GM19463 (cell line): Measurements from ENCODE around the gene ZBTB24.
"Not testable (repeated sequence)": the region's sequence is repeated elsewhere in the genome, so short reads cannot be mapped to it uniquely, and the experiment has no call there.

ENCODE experiments used
- ATAC-seq: cut with Tn5 transposase; IDR thresholded peaks from one replicate; pipeline ENCODE4 v1.9.1; 2021; ENCODE audit warnings: mild to moderate bottlenecking, moderate library complexity; ENCODE audit not compliant: unreplicated experiment

ZBTB24 gene

DNA sequence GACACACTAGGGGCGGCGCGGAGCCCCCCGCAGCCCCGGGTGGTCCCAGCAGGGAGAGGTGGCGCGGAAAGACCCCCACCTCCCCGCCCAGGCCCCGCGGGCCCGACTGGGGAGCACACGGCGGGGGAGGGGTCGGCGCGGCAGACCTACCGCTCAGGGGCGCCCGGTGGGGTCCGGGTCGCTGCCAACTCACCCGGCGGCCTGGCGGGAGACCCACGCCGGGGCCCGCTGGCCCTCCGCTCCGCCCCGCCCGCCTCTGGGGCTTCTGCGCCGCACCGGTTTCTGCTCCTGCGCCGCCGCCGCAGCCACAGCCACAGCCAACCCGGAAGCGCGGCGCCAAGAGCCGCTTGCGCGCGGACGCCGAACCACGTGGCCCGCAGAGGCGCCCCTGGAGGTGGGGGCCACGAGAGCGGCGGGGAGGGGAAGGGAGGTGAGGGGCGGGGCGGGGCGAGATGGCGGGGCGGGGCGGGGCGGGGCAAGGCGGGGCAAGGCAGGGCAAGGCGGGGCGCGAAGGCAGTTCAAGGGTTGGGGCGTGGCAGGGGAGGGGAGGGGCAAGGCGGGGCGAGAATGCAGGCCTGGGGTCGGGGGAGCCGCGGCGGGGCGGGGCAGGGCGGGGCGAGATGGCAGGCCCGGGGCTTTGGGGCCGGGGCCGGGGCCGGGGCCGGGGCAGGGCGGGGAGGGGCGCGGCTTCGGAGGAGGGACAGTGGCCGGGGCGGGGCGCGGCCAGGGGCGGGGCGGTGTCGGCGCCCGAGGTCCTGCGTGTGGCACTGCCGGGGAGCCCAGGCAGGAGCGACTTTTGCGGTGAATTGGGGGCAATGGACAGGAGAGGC lies at the start of gene ZBTB24:
Gene ZBTB24, minus strand, starts transcription at position 315 of the 830 bp plus-strand sequence. CDS start 1,193 bp downstream, outside the sequence.
- peak; percentile 86 for ATAC-seq

DNA sequence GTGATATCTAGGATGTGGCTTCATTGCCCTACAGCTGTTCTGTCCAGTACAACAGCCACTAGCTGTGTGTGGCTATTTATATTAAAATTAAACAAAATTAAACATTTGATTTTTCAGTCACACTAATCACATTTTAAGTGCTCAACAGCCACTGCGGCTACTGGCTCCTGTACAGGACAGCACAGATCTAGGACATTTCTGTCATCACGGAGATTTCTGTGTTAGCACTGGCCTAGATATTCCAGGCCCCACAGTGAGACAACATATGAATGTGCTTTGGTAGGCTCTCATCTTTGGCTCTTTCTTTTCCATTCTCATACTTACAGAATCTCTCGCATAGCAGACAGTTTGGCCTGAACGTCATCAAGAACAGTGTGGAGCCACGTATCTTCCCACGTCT lies 48.4 kb upstream of the ZBTB24 start:
- no peak for ATAC-seq

DNA sequence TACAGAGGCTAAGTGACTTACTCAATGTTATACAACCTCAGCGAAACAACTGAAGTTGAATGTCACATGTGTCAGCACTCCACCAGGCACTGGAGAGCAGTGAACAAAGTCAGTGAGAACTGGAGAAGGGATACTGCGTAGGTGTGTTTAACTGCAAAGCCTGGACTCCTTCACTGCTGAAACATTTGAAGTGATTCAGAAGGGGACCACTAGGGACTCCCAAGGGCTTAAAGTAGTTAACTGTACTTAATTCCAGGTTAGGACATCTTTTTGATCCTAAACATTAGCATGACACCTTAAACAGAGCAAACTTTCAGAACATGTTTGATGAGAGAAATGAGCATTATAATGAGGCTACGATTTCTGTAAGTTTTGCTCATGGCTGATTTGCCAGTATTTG lies 45.0 kb upstream of the ZBTB24 start:
- ATAC-seq, result no peak

DNA sequence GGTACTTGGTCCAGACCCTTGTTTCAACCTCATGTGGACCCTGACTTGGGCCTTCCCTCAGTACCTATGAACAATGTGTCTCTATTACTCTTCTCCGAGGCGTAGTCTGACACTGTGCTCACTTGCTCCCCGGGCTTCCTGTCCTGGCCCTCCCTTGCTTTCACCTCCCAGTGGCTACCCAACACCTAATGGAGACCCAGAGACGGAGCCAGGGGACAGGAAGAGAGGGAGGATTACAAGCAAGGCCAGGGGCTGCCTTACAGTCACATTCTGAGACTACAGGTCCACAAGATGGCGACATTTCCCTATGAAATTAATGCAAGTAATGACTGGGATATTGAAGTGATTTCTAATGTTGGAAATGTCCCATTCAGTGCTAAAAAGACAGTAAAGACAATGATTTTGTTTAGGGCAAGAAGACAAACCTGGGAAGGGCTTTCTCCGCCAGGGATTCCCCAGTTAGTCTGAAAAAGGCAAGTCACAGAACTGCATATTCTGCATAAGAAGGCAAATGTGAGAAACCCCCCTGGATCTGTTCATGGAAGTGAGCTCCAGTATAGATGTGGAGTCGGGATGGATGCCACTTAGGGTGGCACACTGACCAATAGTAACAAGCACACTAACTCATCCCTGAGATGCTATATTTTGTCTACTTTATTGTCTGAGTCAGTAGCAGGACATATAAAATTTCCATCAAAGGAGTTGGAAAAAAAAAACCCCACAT lies 44.0 kb upstream of the ZBTB24 start:
- ATAC-seq, result peak; percentile 61

DNA sequence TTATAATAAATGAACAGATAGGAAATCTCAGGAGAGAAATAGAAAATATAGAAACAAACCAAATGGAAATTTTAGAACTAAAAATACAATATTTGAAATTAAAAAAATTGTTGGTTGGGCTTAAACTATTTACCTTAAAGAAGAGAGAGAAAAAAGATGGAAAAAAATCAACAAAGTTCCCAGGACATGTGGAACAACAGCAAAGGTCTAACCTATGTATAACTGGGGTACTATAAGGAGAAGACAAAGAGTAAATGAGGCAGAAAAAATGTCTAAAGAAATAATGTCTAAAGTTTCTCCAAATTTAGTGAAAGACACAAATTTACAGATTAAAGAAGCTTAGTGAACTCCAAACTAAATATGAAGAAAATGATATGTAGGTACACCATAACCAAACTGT lies 41.1 kb upstream of the ZBTB24 start:
- ATAC-seq, result no peak

DNA sequence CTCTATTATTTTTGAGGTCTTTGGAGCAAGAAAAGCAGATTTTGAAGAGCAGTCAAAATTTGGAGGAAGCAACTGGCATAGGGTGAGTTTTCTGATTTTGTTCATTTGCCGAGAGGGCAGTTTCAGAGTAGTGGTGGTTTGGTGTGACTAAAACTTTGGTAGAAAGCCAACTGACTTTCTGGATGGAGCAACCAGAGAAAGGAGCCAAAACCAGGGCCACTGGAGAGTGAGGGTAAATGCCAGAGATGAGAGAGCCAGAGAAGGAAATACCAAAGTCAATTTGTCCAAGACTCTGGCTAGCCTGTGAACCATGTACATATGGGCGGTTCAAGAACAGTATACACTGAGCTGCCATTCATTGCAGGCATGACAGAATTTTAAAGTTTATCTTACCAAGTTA lies 40.5 kb upstream of the ZBTB24 start:
- ATAC-seq, result no peak

DNA sequence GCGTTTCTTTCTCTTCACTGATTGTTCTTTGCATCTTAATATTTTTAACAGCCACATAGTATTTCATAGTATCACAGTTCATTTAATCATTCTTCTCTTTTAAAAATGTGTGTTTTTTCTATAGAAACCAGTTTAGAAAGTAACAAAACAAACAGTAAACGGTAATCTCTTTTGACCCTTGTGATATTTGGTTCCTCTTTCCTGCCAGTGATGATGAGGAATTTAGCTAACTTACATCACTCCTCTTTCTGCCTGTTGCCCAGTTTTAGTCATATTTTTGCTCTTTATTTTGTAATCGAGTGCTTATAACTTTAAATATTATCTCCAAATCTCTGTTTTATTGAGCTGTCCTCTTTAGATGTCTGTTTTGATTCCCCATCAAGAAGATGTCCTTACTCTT lies 38.1 kb upstream of the ZBTB24 start:
- ATAC-seq, result no peak

DNA sequence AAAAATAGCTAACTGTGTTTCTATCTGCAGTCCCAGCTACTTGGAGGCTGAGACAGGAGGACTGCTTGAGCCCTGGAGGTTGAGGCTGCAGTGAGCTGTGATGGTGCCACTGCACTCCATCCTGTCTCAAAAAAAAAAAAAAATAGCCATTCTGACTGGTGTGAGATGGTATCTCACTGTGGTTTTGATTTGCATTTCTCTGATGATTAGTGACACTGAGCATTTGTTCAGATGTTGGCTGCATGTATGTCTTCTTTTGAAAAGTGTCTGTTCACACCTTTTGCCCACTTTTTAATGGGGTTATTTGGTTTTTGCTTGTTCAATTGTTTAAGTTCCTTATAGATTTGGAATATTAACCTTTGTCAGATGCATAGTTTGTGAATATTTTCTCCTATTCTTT lies 36.6 kb upstream of the ZBTB24 start:
- not testable (repeated sequence) for ATAC-seq

DNA sequence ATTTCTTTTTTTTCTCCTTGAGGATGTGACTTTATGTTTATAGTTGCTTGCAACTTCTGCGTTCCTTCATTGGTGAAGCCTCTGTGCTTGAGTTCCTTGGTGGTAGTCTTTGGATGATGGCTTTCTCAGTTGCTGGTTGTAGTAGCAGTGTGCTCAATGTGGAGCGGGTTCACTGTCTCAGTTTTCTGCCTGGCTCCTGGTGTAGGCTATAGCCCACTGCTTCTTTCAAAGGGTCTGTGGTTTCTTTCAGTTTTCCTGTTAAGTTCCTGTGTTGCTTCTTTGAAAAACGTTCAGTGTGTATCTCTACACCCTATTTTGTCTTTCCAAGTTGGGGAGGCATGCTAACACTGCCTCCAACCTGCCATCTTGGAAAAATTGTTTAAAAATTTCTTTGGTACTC lies 33.9 kb upstream of the ZBTB24 start:
- no peak for ATAC-seq

DNA sequence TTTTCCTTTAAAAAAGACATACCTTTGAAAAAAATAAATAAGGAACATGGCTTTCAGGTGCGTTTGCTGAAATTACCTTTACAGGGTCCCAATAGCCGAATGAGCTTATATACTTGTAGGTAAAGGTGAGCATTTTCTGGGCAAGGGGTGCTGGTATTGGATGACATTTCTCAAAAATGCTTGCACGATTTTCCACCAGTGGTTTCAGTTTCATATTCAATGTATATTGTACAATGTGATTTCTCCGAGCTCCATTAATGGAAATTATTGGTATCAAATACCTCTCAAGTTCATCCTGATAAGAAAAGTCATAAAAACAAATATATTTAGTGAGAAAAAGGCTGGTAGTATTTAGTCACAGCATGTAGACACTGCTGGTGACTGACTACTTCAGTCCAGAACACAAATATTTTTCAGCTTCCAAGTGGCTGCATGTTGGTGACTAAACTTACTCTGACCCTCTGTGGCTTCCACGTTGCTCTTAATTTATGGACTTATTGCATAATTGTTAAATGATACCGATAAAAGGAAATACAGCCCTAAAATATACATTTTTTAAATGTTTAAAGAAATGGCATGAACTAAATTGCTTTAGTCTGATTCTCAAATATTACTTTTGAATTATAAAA lies 32.9 kb upstream of the ZBTB24 start:
- no peak for ATAC-seq

DNA sequence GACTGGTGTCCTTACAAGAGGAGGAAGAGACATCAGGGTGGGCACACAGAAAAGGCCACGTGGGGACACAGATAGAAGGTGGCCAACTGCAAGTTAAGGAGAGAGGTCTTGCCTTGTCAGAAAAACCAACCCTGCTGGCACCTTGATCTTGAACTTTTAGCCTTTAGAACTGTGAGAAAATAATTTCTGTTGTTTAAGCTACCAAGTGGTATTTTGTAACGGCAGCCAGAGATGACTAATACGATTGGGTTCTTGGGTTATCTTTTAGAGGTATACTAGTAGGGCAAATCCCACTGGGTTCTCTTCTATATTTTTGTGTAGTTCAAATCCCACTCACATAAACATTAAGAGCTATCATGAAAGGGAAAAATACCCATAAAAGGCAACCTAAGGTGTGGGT lies 31.9 kb upstream of the ZBTB24 start:
- no peak for ATAC-seq

DNA sequence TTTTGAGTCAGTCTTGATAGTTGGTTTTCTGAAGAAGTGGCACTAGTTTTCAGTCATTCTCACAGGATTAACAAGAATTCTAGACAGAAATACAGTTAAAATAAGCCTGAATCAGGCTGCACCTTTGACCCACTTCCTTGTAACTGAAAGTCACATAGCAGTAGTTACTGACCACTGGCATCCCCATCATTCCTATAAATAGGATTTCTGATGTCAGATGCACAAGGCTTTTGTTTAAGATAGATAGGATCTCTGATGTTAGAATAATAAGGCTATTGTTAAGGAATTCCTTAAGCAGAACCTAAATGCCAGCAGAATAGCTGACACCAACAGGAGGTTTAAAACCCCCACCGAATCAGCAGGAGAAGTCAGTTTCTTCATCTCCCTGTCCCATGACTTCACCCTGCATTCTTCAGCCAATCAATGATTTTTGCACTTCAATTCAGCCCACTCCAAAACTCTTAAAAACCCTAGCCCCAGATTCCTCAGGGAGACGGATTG lies 30.6 kb upstream of the ZBTB24 start:
- ATAC-seq, result no peak

DNA sequence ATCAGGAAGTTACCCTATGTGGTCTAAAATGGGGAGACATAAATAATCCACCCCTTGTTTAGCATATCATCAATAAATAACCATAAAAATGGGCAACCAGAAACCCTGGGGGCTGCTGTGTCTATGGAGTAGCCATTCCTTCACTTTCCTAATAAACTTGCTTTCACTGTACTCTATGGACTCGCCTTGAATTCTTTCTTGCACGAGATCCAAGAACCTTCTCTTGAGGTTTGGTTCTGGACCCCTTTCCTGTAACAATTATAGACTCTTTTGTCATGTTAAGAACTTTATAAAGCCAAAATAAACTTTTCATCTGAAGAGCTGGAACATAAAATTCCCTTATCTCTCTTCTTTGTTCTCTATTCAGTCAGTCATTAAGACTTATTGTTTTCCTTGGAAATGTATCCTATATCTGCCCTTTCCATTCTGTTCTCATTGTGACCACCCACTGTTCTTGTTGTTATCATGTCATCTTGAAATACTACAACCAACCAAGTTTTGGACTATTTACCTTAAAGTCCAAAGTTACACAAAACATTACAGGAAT lies 29.3 kb upstream of the ZBTB24 start:
- ATAC-seq, result no peak

DNA sequence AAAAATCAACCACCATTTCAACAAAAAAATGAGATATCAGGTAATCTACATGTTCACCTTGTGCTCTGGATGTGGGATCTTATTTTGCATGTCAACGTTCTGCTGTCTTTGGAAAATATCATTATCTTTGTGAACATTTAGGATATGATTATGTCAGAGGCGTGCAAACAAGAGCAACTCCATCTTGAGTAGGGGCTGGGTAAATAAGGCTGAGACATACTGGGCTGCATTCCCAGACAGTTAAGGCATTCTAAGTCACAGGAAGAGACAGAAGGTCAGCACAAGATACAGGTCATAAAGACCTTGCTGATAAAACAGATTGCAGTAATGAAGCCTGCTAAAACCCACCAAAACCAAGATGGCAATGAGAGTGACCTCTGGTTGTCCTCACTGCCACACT lies 28.8 kb upstream of the ZBTB24 start:
- ATAC-seq, result no peak

DNA sequence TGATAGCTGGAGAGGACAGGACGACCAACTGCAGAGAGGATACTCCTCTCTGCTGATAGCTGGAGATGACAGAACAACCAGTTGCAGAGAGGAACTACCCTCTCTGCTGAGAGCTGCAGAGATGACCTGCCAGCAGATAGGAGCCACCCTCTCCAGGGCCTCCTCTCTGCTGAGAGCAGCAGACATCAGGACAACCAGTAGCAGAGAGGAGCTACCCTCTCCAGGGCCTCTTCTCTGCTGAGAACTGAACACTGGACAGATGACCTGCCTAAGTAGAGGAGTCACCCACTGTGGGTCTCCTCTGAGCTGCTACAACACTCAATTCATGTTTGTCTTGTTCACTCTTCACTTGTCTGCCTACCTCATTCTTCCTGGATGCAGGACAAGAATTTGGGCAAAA lies 27.3 kb upstream of the ZBTB24 start:
- no peak for ATAC-seq

DNA sequence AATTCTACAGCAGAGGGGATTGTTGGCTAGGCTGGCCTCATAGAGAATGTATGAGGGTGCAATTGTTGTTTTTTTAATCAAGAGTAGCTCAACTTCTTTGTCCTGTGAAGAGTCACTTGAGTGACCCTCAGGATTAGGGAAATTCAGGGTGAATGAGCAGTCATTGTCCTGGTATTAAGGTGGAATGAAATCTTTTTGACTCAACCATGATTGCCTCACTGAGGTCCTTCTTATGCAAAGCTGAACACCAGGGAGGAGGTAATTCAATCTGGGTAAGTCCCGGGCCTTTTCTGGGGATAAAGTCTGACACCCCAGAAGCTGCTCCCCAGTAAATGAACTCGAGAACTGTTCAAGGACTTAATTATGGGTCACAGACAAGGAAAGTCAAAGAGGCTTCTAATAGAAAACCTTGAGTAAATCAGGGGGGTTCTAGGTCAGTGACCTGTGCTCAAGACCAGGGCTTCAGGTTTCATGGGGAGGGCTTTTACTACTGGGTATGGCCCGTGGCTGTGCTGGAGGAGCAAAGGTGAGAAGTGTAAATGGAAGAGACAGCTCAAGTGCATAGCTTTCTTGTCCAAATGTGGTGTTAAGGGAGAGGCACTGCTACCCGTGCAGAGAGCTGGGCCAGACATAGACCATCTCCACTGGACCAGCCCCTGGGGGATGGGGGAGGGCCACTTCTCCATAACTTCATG lies 25.3 kb upstream of the ZBTB24 start:
- ATAC-seq, result no peak

DNA sequence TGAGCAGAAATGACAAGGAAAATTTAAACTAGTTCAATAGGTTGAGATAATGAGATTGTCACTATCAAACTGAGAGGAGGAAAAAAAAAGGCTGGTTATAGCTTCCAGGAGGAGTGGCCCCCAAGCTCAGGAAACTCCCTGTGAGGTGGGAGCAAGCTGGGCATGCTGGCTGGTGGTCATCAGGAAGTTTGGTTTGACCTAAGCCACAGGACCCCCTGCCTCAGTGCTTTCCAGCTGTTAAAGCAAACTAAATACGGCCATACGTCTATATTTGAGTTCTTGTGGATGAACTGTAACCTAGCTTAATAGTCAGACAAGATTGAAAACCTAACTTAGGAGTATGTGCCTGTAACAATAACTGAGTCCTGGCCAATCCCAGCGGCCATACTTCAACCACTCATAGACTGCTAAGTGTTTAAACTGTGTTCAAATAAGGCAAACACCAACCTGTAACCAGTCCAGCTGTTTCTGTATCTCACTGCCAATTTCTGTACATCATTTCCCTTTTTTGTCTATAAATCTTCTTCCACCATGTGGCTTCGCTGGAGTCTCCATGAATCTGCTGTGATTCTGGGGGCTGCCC lies 24.6 kb upstream of the ZBTB24 start:
- no peak for ATAC-seq

DNA sequence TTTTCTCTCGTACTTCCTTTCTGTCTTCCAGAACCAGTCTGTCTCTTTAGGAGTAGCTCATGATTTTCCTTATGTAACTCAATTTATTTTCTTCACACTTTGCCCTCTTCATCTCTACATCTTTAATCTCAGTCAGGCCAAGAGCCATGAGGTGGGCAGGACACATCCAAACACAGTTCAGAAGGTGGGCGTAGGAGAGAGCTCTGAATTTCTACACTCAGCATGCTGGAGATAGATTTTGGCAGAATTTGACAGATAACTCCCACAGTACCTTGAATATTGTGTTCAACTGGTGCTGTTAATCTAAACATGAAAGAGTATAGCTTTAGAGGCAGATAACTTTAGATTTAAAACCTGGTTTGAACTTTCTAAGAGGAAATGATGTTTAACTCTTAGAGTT lies 23.8 kb upstream of the ZBTB24 start:
- no peak for ATAC-seq

DNA sequence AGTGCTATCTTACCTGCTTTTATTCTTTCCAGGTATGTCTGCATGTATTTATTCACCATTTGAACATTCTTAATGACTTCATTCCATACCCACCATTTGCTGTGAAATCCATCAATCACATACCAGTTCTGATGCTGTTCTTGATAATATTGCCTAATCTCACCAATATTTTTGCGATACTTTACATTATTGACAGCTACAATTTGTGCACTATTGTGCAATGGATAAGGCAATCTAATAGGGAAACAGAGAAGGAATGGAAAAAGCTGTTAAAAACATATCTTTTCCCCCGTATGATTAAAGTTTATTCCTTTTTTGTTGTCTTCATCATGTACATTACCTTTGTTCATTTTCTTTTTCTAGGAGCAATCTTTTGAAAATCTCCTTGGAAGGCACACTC lies 23.3 kb upstream of the ZBTB24 start:
- no peak for ATAC-seq
